SHP77 (cell line): ENCODE data around the gene PIAS2.
A peak's percentile ranks its signal among the peaks of the same experiment; 100 is the strongest.
"Not testable (repeated sequence)": the region's sequence is repeated elsewhere in the genome, so short reads cannot be mapped to it uniquely, and the experiment has no call there.

Experiments used
- DNase-seq, 2 experiments: peaks; one replicate each; lab custom pipeline; 2025; lab: John Stamatoyannopoulos, UW

Gene PIAS2

DNA sequence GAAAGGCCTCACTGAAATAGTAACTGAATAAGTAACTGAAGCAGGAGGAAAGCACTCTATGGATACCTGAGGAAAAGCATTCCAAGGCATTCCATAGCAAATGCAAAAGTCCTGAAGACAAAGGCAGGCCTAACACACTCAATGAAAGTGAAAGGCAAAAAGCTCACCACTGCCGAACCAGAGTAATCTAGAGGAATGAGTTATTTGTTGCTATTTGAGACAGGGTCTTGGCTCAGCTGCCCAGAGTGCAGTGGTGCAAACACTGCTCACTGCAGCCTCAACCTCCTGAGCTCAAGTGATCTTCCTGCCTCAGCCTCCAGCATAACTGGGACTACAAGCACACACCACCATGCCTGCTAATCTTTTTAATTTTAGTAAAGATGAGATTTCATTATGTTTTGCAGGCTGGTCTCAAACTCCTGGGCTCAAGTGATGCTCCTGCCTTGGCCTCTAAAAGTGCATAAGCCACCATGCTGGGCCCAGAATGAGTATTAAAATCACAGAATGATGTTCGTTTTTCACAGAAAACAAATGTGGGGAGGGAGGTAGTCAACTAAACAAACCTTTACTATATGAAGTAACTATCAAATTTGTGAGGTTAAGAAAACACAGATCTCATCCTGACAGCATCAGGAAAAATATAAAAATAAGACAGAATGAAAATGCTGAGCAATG is 17.9 kb downstream of the PIAS2 start:
- no peak for DNase-seq

DNA sequence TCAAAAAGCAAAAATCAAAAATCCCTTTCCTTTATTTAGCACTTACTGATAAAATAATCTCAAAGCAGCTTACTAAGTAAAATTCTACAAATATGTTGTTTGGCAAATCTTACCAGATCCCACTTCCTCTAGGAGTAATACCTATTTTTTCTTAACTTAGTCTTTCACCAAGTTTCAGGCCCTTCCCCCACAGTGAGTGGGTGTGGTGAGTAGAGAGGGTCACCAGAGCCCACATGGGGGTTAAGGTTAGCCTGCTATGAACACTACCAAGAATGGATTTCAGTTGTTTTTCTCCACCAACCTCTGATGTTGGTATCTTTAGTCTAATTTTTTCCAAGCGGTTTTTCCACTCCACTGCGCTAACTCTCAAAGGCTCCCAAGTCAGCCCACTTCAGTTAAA is 23.2 kb downstream of the PIAS2 start:
- no peak for DNase-seq

- no peak for DNase-seq
These were observed 23.9 kb downstream of the PIAS2 start for GRCh38 chr18:46893360-46893759.

GRCh38 chr18:46892842-46893241 is 24.5 kb downstream of the PIAS2 start:
- DNase-seq: no peak

GRCh38 chr18:46891742-46892214 is 25.5 kb downstream of the PIAS2 start:
- no peak for DNase-seq

GRCh38 chr18:46888965-46889364 is 28.3 kb downstream of the PIAS2 start:
- no peak for DNase-seq

GRCh38 chr18:46886893-46887292 is 30.4 kb downstream of the PIAS2 start:
- DNase-seq: no peak

GRCh38 chr18:46883180-46883579 is 34.1 kb downstream of the PIAS2 start:
- no peak for DNase-seq

GRCh38 chr18:46877329-46877987 is 39.8 kb downstream of the PIAS2 start:
- no peak for DNase-seq

GRCh38 chr18:46868169-46868921 is 49.0 kb downstream of the PIAS2 start:
- DNase-seq: no peak

DNA sequence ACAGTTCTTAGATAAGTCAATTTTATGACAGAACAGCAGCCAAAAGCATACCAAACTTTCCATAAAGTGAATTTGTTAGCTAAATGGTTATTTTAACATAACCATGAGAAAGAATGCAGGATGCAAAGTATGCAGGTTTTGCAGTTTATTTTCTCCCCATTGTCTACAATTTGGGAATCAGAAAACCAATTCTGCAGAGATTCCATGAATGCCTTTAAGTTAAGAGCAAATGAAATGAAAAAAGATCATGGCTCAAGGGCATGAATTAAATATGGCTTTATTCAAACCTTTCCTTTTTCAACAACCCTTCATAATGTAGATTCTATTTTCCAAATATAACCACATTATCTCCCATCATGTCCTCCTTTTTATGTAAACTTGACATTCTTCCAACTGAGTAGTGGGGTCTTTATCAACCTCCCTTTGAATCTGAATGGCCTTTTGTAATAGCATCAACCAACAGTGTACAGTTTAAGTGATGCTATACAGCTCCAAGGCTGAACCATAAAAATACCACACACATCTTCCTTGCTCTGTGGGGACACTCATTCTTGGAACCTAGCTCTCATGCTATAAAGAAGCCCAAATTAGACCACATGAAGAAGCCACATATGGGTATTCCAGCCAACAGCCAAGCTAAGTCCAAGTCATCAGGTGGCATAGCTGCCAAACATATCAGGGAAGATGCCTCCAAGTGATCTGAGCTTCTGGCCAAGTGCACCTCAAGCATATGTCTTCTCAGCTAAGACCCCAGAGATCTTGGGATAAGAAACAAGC is 49.8 kb downstream of the PIAS2 start:
- DNase-seq: no peak

DNA sequence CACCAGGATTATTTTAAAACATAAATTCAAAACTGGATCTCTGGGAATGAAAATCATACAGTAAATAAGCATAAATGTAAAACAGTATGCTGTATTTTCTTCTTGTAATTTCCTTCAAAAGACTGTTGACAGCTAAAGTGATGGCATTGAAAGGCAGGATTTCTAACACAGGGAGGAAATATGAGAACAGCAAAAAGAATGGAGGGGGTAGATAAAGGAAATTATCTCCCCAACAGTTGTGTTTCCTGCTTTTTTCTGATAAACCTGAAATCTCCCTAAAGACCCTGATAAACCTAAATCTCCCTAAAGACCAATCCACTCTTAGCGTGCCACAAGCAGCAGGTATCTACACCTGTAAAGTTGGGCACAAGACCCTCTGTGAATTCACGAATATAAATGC is 50.8 kb downstream of the PIAS2 start:
- no peak for DNase-seq

- DNase-seq: not testable (repeated sequence)
These were observed 52.1 kb downstream of the PIAS2 start for GRCh38 chr18:46865245-46865644.

DNA sequence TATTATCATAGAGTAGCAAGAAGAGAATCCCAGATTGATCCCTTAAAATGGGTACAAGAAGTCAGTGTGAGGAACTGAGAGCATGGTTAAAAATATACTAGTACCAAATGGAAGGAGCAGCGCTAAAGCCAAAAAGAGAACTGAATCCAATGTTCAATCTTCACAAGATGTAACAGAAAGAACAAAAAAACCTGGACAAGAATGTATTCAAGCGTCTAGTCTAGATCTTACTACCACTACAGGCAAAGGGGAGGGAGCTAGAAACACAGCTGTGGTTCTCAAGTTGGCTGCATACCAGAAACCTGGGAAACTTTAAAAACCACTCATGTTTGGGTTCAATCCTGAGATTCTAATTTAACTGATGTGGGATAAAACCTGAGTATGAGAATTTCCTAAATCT is 57.5 kb downstream of the PIAS2 start:
- DNase-seq: no peak

GRCh38 chr18:46858290-46858689 is 59.0 kb downstream of the PIAS2 start:
- no peak for DNase-seq

- DNase-seq: peak in 1 of 2 experiments; percentile 2
These were observed 60.3 kb downstream of the PIAS2 start for GRCh38 chr18:46856973-46857372.

GRCh38 chr18:46849007-46849406 is 68.3 kb downstream of the PIAS2 start:
- no peak for DNase-seq

DNA sequence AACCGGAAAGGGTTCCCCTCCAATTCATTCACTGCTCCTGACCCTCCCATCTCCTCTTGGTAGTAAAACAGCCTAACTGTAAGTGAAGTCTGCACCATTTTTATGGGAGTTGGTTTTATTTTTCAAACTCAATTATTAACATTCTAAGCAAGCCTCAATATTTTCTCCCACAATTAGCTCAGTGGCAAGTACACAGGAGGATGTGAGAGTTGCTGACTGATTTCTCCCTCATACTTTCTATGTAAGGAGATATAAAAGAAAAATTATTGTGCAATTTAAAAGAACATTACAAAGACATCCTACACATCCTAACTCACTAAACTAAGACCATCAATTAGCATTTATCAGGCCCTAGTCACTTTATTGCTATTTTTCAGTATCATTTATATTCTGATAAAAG is 73.9 kb downstream of the PIAS2 start:
- no peak for DNase-seq

- no peak for DNase-seq
These were observed 74.7 kb downstream of the PIAS2 start for GRCh38 chr18:46842583-46842982.

- no peak for DNase-seq
These were observed 83.4 kb downstream of the PIAS2 start for GRCh38 chr18:46833899-46834298.

- DNase-seq: peak in 1 of 2 experiments; percentile 2
These were observed 84.5 kb downstream of the PIAS2 start for GRCh38 chr18:46832849-46833248.

- not testable (repeated sequence) for DNase-seq
These were observed 84.9 kb downstream of the PIAS2 start for GRCh38 chr18:46832422-46832821.
